SK-N-SH (cell line): Measurements from ENCODE around the gene TEAD3. TPM values are rescaled to one million over a fixed set of nuclear protein-coding genes. Genes with fewer than 3 reads are reported as not detected.

Experiments
- CTCF ChIA-PET: fragments of 300-600, 350-600 bp; formaldehyde crosslinking; extraction: SDS; loops from one replicate; lab custom pipeline; 2021; lab: Yijun Ruan, JAX
- POLR2A ChIA-PET: fragments of 350-600 bp; sonication (Branson Sonifier 250); formaldehyde crosslinking; extraction: SDS; loops from one replicate; lab custom pipeline; 2020; ENCODE audit warnings: antibody characterized with exemption, inconsistent platforms; lab: Yijun Ruan, JAX
- DNase-seq: peaks from one replicate; pipeline ENCODE4 v3.0.0; 2012
- H2AFZ ChIP-seq: fragments of 200-600 bp; sonication (generic); 2 replicates; pipeline ENCODE4 v1.8.1; 2016; ENCODE audit warnings: antibody characterized with exemption, mild to moderate bottlenecking, low read depth
- H3F3A ChIP-seq: fragments of 200-600 bp; sonication (generic); replicated peaks from 2 replicates; pipeline ENCODE3; 2016; ENCODE audit warnings: antibody characterized with exemption, mild to moderate bottlenecking; ENCODE audit not compliant: insufficient read depth
- H3K27ac ChIP-seq, 2 experiments: fragments of 200-500 bp in 1 of 2; fragments of 200-600 bp in 1 of 2; sonication (Bioruptor generic) in 1 of 2; sonication (generic), shearing (Covaris generic) in 1 of 2; 2 replicates each; pipeline versions ENCODE4 v1.5.1 to v1.6.1; 2014 to 2016; ENCODE audit warnings: low read depth in 2 of 2, inconsistent platforms in 1 of 2, low read length in 1 of 2, mild to moderate bottlenecking in 1 of 2, mixed read lengths in 1 of 2
- H3K27me3 ChIP-seq: fragments of 200-600 bp; sonication (generic), shearing (Covaris generic); 2 replicates; pipeline ENCODE4 v1.6.1; 2016; ENCODE audit warnings: mixed run types; ENCODE audit not compliant: insufficient read depth
- H3K36me3 ChIP-seq, 2 experiments: fragments of 200-500 bp in 1 of 2; fragments of 200-600 bp in 1 of 2; sonication (Bioruptor generic) in 1 of 2; sonication (generic) in 1 of 2; replicated peaks in 1 of 2; 2 replicates each; pipeline versions ENCODE3 to v1.5.1; 2014 to 2016; ENCODE audit warnings: low read length in 1 of 2, mild to moderate bottlenecking in 1 of 2; ENCODE audit not compliant: insufficient read depth in 2 of 2, control insufficient read depth in 1 of 2
- H3K4me1 ChIP-seq, 2 experiments: fragments of 200-500 bp in 1 of 2; fragments of 200-600 bp in 1 of 2; sonication (Bioruptor generic) in 1 of 2; sonication (generic), shearing (Covaris generic) in 1 of 2; 2 replicates each; pipeline versions ENCODE4 v1.5.1 to v1.6.1; 2014 to 2016; ENCODE audit warnings: low read depth in 1 of 2, low read length in 1 of 2, mixed run types in 1 of 2; ENCODE audit not compliant: insufficient read depth in 2 of 2, control insufficient read depth in 1 of 2
- H3K4me2 ChIP-seq: fragments of 200-600 bp; sonication (generic), shearing (Covaris generic); 2 replicates; pipeline ENCODE4 v1.6.1; 2017; ENCODE audit warnings: mixed run types
- H3K4me3 ChIP-seq, 2 experiments: fragments of 200-500 bp in 1 of 2; fragments of 200-600 bp in 1 of 2; sonication (Bioruptor generic) in 1 of 2; sonication (generic), shearing (Covaris generic) in 1 of 2; 2 replicates each; pipeline versions ENCODE4 v1.5.1 to v1.8.1; 2014 to 2016; ENCODE audit warnings: low read depth in 2 of 2, inconsistent platforms in 1 of 2, low read length in 1 of 2, mild to moderate bottlenecking in 1 of 2, mixed read lengths in 1 of 2, moderate library complexity in 1 of 2
- H3K79me2 ChIP-seq: fragments of 200-600 bp; sonication (generic); 2 replicates; pipeline ENCODE4 v1.8.1; 2017; ENCODE audit warnings: mild to moderate bottlenecking; ENCODE audit not compliant: insufficient read depth
- H3K9ac ChIP-seq: fragments of 200-600 bp; sonication (generic); 2 replicates; pipeline ENCODE4 v1.6.1; 2017; ENCODE audit warnings: mixed run types
- H3K9me2 ChIP-seq: fragments of 200-600 bp; sonication (generic); 2 replicates; pipeline ENCODE4 v1.6.1; 2017; ENCODE audit warnings: mixed run types
- H3K9me3 ChIP-seq: fragments of 200-600 bp; sonication (generic); 2 replicates; pipeline ENCODE4 v1.6.1; 2017; ENCODE audit warnings: mixed run types, mild to moderate bottlenecking, moderate library complexity
- H4K20me1 ChIP-seq: fragments of 200-600 bp; sonication (generic); 2 replicates; pipeline ENCODE4 v1.6.1; 2017; ENCODE audit warnings: mild to moderate bottlenecking, mixed run types; ENCODE audit not compliant: insufficient read depth
- ELF1 ChIP-seq: IDR thresholded peaks from 2 replicates; pipeline ENCODE4 v1.4.0; 2012
- EZH2phosphoT487 ChIP-seq: fragments of 200-600 bp; sonication (generic); IDR thresholded peaks from 2 replicates; pipeline ENCODE4 v1.6.1; 2017; ENCODE audit warnings: low read depth, mixed run types, mild to moderate bottlenecking, antibody characterized with exemption, moderate library complexity, borderline replicate concordance
- FOXM1 ChIP-seq: IDR thresholded peaks from 2 replicates; pipeline ENCODE4 v1.4.0; 2012; ENCODE audit warnings: low read depth, mild to moderate bottlenecking
- IRF3 ChIP-seq: fragments of 150-350 bp; IDR thresholded peaks from 2 replicates; pipeline ENCODE4 v1.6.1; 2016; ENCODE audit warnings: mild to moderate bottlenecking, low read depth, low read length
- JUND ChIP-seq: IDR thresholded peaks from 2 replicates; pipeline ENCODE4 v1.4.0; 2012
- MAX ChIP-seq: IDR thresholded peaks from 2 replicates; pipeline ENCODE4 v1.4.0; 2012; ENCODE audit warnings: low read depth
- MEF2A ChIP-seq: IDR thresholded peaks from 2 replicates; pipeline ENCODE4 v1.4.0; 2012; ENCODE audit warnings: low read depth, borderline replicate concordance
- NFIC ChIP-seq: IDR thresholded peaks from 2 replicates; pipeline ENCODE4 v1.4.0; 2012; ENCODE audit warnings: borderline replicate concordance
- NRF1 ChIP-seq: IDR thresholded peaks from 2 replicates; pipeline ENCODE4 v1.6.1; 2012; ENCODE audit warnings: low read depth, mild to moderate bottlenecking, low read length
- POLR2AphosphoS5 ChIP-seq: IDR thresholded peaks from 2 replicates; pipeline ENCODE4 v1.6.1; 2012; ENCODE audit warnings: low read depth, low read length
- RAD21 ChIP-seq: IDR thresholded peaks from 2 replicates; pipeline ENCODE4 v1.6.1; 2012; ENCODE audit warnings: mild to moderate bottlenecking, low read length
- RCOR1 ChIP-seq: fragments of 150-350 bp; IDR thresholded peaks from 2 replicates; pipeline ENCODE4 v1.6.1; 2017; ENCODE audit warnings: antibody characterized with exemption, low read length
- REST ChIP-seq: IDR thresholded peaks from 2 replicates; pipeline ENCODE4 v1.6.1; 2012; ENCODE audit warnings: mild to moderate bottlenecking, low read depth, low read length, moderate library complexity
- RFX5 ChIP-seq: IDR thresholded peaks from 2 replicates; pipeline ENCODE4 v1.6.1; 2012; ENCODE audit warnings: mild to moderate bottlenecking, improper control_type of control experiment, low read length
- SIN3A ChIP-seq: IDR thresholded peaks from 2 replicates; pipeline ENCODE4 v1.6.1; 2012; ENCODE audit warnings: low read depth, mild to moderate bottlenecking, low read length, moderate library complexity, borderline replicate concordance
- SMC3 ChIP-seq: IDR thresholded peaks from 2 replicates; pipeline ENCODE4 v1.6.1; 2012; ENCODE audit warnings: low read depth, low read length, improper control_type of control experiment
- TCF12 ChIP-seq: IDR thresholded peaks from 2 replicates; pipeline ENCODE4 v1.4.0; 2012
- TEAD4 ChIP-seq: IDR thresholded peaks from 2 replicates; pipeline ENCODE4 v1.4.0; 2012; ENCODE audit warnings: mild to moderate bottlenecking, borderline replicate concordance; ENCODE audit not compliant: insufficient read depth
- YY1 ChIP-seq: IDR thresholded peaks from 2 replicates; pipeline ENCODE4 v1.4.0; 2012; ENCODE audit warnings: low read depth, mild to moderate bottlenecking
- ZBTB33 ChIP-seq: IDR thresholded peaks from 2 replicates; pipeline ENCODE4 v1.4.0; 2012; ENCODE audit warnings: low read depth, borderline replicate concordance
- WGBS: methylation state at CpG from one replicate; pipeline ENCODE4 v1.1.6; 2017; ENCODE audit warnings: low lambda C conversion rate; 5-methylcytosine and 5-hydroxymethylcytosine counted together
- polyA plus RNA-seq, 3 experiments: library from polyadenylated mRNA; depleted of rRNA; stranded (reverse); fragments of >200 nt; gene quantifications; 2 replicates each; pipeline ENCODE4 v1.2.3, GENCODE V29; 2012

TEAD3 gene
- polyA plus RNA-seq, 1 of the 3 experiments (the other 2 are of a cell fraction): 7.1 TPM

GRCh38 chr6:35443341-35444030, 53.4 kb downstream of the TEAD3 start:
- CTCF ChIA-PET: interaction anchor here (0.6 to 2.1 kb wide), 3 partner anchors 24 to 148 kb away, joined by 3 to 18 read pairs (median 5); partner anchors contain the start of gene PPARD
- H2AFZ ChIP-seq: no peak overlapping the region

More at GRCh38 chr6:35443341-35444030, 53.4 kb downstream of the TEAD3 start:
- DNase-seq: no peak
- Histone ChIP-seq H3K9me3 (no peaks in the 10 kb centered on the region), H3K9me2 (no peaks in the 10 kb centered on the region), H3K4me3 (no peak overlapping the region), H3K27me3 (no peaks in the 10 kb centered on the region), H3F3A (no peaks in the 10 kb centered on the region), H4K20me1 (no peaks in the 10 kb centered on the region), H3K27ac (no peak overlapping the region), H3K9ac (no peak overlapping the region), H3K36me3 (no peaks in the 10 kb centered on the region), H3K79me2 (no peaks in the 10 kb centered on the region), H3K4me2 (no peak overlapping the region), H3K4me1 (no peaks in the 10 kb centered on the region)
- 83% methylated on average over 4 of the region's 9 CpGs for WGBS
- POLR2A ChIA-PET: no interaction called here
- no peak for TF ChIP-seq JUND
- TF ChIP-seq TEAD4: no peak
- TF ChIP-seq SIN3A: no peak
- no peak for TF ChIP-seq ELF1
- no peak for TF ChIP-seq IRF3
- no peak for TF ChIP-seq NRF1
- TF ChIP-seq ZBTB33: no peak
- no peak for TF ChIP-seq REST
- no peak for TF ChIP-seq MEF2A
- no peak for TF ChIP-seq MAX
- TF ChIP-seq RFX5: no peak
- TF ChIP-seq SMC3: no peak
- TF ChIP-seq RCOR1: no peak
- no peak for TF ChIP-seq YY1
- TF ChIP-seq NFIC: no peak
- TF ChIP-seq FOXM1: no peak
- no peak for TF ChIP-seq TCF12
- TF ChIP-seq POLR2AphosphoS5: no peak
- no peak for TF ChIP-seq EZH2phosphoT487
- TF ChIP-seq RAD21: no peak
